OCI-LY3 (cell line): ENCODE data around the gene GPER1.

Source experiments
- EZH2phosphoT487 ChIP-seq: fragments of 200-600 bp; shearing (Covaris generic); IDR thresholded peaks from 2 replicates; pipeline ENCODE4 v1.6.1; 2018; ENCODE audit warnings: antibody characterized with exemption, mixed run types, low read depth
- TF ChIP-seq, protein P1 (sequence below): fragments of 200-600, 300-600 bp; sonication (generic); IDR thresholded peaks from 2 replicates; pipeline ENCODE4 v1.5.1; 2014; ENCODE audit warnings: antibody characterized with exemption, low read length, low read depth

DNA sequence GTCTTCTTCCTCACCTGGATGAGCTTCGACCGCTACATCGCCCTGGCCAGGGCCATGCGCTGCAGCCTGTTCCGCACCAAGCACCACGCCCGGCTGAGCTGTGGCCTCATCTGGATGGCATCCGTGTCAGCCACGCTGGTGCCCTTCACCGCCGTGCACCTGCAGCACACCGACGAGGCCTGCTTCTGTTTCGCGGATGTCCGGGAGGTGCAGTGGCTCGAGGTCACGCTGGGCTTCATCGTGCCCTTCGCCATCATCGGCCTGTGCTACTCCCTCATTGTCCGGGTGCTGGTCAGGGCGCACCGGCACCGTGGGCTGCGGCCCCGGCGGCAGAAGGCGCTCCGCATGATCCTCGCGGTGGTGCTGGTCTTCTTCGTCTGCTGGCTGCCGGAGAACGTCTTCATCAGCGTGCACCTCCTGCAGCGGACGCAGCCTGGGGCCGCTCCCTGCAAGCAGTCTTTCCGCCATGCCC, 4.3 kb downstream of the GPER1 start:
- TF ChIP-seq, protein P1, sequence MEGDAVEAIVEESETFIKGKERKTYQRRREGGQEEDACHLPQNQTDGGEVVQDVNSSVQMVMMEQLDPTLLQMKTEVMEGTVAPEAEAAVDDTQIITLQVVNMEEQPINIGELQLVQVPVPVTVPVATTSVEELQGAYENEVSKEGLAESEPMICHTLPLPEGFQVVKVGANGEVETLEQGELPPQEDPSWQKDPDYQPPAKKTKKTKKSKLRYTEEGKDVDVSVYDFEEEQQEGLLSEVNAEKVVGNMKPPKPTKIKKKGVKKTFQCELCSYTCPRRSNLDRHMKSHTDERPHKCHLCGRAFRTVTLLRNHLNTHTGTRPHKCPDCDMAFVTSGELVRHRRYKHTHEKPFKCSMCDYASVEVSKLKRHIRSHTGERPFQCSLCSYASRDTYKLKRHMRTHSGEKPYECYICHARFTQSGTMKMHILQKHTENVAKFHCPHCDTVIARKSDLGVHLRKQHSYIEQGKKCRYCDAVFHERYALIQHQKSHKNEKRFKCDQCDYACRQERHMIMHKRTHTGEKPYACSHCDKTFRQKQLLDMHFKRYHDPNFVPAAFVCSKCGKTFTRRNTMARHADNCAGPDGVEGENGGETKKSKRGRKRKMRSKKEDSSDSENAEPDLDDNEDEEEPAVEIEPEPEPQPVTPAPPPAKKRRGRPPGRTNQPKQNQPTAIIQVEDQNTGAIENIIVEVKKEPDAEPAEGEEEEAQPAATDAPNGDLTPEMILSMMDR = no peak
- no peak for TF ChIP-seq EZH2phosphoT487
